Loucy (cell line): ENCODE results near the gene TBX5.

Experiments
- H2AFZ ChIP-seq: fragments of 200-600 bp; sonication (generic); 2 replicates; pipeline ENCODE4 v1.6.0; 2016; ENCODE audit warnings: antibody characterized with exemption, mild to moderate bottlenecking, low read length, moderate library complexity
- H3F3A ChIP-seq: fragments of 200-600 bp; 2 replicates; pipeline ENCODE4 v1.6.0; 2016; ENCODE audit warnings: antibody characterized with exemption, low read depth, mild to moderate bottlenecking
- H3K27me3 ChIP-seq: fragments of 200-600 bp; sonication (generic); 2 replicates; pipeline ENCODE4 v1.6.1; 2014; ENCODE audit warnings: low read length, mild to moderate bottlenecking; ENCODE audit not compliant: insufficient read depth, poor library complexity, severe bottlenecking
- H3K36me3 ChIP-seq: fragments of 200-600 bp; sonication (generic); 2 replicates; pipeline ENCODE4 v1.6.1; 2016; ENCODE audit warnings: low read length; ENCODE audit not compliant: insufficient read depth
- H3K4me1 ChIP-seq: fragments of 200-600 bp; sonication (generic); 2 replicates; pipeline ENCODE4 v1.5.1; 2014; ENCODE audit warnings: low read length, mild to moderate bottlenecking; ENCODE audit not compliant: insufficient read depth, poor library complexity, severe bottlenecking
- H3K4me2 ChIP-seq: fragments of 200-600 bp; sonication (generic); 2 replicates; pipeline ENCODE4 v1.6.0; 2014; ENCODE audit warnings: antibody characterized with exemption, low read length, low read depth, mild to moderate bottlenecking; ENCODE audit not compliant: poor library complexity, severe bottlenecking
- H3K4me3 ChIP-seq: fragments of 200-600 bp; sonication (generic); 2 replicates; pipeline ENCODE4 v1.5.1; 2014; ENCODE audit warnings: low read length, mild to moderate bottlenecking, mixed read lengths; ENCODE audit not compliant: poor library complexity, severe bottlenecking
- H3K79me2 ChIP-seq: fragments of 200-600 bp; sonication (generic); 2 replicates; pipeline ENCODE4 v1.6.1; 2014; ENCODE audit warnings: low read length; ENCODE audit not compliant: insufficient read depth
- H3K9ac ChIP-seq: fragments of 200-600 bp; sonication (generic); 2 replicates; pipeline ENCODE4 v1.6.0; 2014; ENCODE audit warnings: mild to moderate bottlenecking, low read depth, low read length, moderate library complexity; ENCODE audit not compliant: poor library complexity, severe bottlenecking
- H3K9me2 ChIP-seq: fragments of 200-600 bp; sonication (generic); replicated peaks from 2 replicates; pipeline ENCODE4 v1.6.1; 2016; ENCODE audit warnings: low read depth, low read length, mixed read lengths
- H3K9me3 ChIP-seq: fragments of 200-600 bp; sonication (generic); 2 replicates; pipeline ENCODE4 v1.6.1; 2014; ENCODE audit warnings: mild to moderate bottlenecking, antibody characterized with exemption, low read length, low read depth; ENCODE audit not compliant: insufficient read depth
- H4K20me1 ChIP-seq: fragments of 200-600 bp; sonication (generic); 2 replicates; pipeline ENCODE4 v1.6.0; 2014; ENCODE audit warnings: antibody characterized with exemption, low read length, mild to moderate bottlenecking; ENCODE audit not compliant: insufficient read depth, poor library complexity, severe bottlenecking
- EZH2phosphoT487 ChIP-seq: fragments of 200-600 bp; IDR thresholded peaks from 2 replicates; pipeline ENCODE4 v1.6.1; 2018; ENCODE audit warnings: antibody characterized with exemption, mild to moderate bottlenecking, moderate library complexity, borderline replicate concordance
- TF ChIP-seq, protein P1 (sequence below): fragments of 200-600 bp; sonication (generic); conservative IDR thresholded peaks from 2 replicates; pipeline ENCODE4 v1.5.1; 2014; ENCODE audit warnings: mild to moderate bottlenecking, antibody characterized with exemption, low read length

TBX5 gene

DNA sequence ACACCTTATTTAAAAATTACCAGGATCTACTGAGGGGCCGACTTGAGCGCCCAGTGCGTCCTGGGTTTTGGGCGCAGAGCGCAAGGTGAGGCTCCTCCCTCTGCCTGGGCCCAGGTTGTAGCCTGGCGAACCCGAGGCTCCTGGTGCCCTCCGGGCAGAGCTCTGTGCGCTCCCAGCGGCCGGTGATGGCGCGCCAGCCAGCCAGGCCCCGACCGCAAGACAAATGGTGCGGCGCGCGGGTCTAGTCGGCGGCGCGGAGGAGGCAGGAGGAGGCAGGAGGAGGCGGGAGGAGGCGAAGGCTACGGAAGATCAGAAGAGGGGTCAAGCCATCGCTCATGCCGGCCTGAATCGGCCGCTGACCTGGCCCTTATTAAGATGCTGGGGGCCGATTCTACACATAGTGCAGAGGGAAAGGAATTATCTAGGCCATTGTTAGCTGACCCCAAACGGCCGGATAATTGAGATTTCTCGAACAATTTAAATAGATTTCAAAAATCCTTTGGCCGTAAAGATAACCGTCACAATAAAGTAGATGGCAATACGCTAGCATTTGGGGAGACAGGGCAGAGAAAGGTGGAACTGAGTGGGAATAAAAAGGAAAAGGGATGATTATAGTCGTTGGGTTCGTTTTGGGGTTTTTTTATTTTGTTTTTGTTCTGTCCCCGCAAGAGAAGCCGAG lies 2.8 kb downstream of the TBX5 start:
- H3K9me3 ChIP-seq, result no peaks in the 10 kb centered on the region; the same call in 1 of the 2 replicates
- TF ChIP-seq, protein P1, sequence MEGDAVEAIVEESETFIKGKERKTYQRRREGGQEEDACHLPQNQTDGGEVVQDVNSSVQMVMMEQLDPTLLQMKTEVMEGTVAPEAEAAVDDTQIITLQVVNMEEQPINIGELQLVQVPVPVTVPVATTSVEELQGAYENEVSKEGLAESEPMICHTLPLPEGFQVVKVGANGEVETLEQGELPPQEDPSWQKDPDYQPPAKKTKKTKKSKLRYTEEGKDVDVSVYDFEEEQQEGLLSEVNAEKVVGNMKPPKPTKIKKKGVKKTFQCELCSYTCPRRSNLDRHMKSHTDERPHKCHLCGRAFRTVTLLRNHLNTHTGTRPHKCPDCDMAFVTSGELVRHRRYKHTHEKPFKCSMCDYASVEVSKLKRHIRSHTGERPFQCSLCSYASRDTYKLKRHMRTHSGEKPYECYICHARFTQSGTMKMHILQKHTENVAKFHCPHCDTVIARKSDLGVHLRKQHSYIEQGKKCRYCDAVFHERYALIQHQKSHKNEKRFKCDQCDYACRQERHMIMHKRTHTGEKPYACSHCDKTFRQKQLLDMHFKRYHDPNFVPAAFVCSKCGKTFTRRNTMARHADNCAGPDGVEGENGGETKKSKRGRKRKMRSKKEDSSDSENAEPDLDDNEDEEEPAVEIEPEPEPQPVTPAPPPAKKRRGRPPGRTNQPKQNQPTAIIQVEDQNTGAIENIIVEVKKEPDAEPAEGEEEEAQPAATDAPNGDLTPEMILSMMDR, result no peak
- no peak for TF ChIP-seq EZH2phosphoT487
- no peaks in the 10 kb centered on the region for H3K36me3 ChIP-seq
- no peaks in the 10 kb centered on the region for H4K20me1 ChIP-seq
- no peak overlapping the region for H3K4me3 ChIP-seq
- H3K79me2 ChIP-seq, result no peaks in the 10 kb centered on the region
- H3K9ac ChIP-seq, result no peak overlapping the region
- no peak overlapping the region for H2AFZ ChIP-seq
- no peaks in the 10 kb centered on the region for H3F3A ChIP-seq
- H3K27me3 ChIP-seq, result no peaks in the 10 kb centered on the region
- no peaks in the 10 kb centered on the region for H3K9me2 ChIP-seq
- H3K4me1 ChIP-seq, result no peaks in the 10 kb centered on the region
- H3K4me2 ChIP-seq, result no peak overlapping the region

GRCh38 chr12:114402084-114402717 lies 3.7 kb downstream of the TBX5 start:
- Histone ChIP-seq H3K36me3 (no peaks in the 10 kb centered on the region), H3K4me2 (no peak overlapping the region), H3F3A (no peaks in the 10 kb centered on the region), H3K9ac (no peak overlapping the region), H3K9me2 (no peaks in the 10 kb centered on the region), H3K4me3 (no peak overlapping the region), H2AFZ (no peak overlapping the region), H3K4me1 (no peaks in the 10 kb centered on the region), H3K9me3 (no peaks in the 10 kb centered on the region; the same call in 1 of the 2 replicates), H3K27me3 (no peaks in the 10 kb centered on the region), H4K20me1 (no peaks in the 10 kb centered on the region), H3K79me2 (no peaks in the 10 kb centered on the region)
- no peak for TF ChIP-seq EZH2phosphoT487
- TF ChIP-seq, protein P1, result no peak

DNA sequence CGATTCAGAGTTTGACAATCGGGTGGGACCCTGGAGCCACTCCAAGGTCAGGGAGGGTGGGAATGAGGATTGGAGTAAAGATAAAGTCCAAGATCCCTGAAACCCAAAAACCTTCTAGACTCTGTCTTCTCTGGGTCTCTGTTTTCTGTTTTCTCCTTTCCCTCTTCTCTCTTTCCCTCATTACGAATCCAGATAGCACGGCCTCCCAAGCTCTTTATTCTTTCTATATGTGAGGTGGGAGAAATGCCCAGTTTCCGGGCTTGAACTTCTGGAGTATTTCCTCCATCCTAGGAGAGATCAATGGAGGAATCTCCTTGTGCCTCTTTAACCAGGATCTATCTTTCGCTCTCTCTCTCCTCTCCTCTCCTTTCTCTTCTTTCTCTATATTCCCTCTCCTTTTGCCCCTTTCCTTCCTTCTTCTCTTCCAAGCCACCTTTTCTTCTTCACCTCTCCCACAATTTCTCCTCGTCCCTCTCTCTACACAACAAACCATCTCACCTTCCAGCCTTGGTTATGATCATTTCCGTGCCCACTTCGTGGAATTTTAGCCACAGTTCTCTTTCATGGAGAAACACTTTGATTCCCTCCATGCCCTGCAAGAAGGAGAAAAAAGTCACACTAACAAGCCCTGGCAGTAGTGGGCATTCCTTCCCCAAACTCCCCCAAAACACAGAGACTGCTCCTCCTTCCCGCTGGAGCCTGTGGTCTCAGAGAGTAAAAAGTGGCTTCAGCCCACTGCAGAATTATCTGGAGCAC lies 4.4 kb downstream of the TBX5 start:
- no peaks in the 10 kb centered on the region for H3K79me2 ChIP-seq
- no peak overlapping the region for H2AFZ ChIP-seq
- no peaks in the 10 kb centered on the region for H3K27me3 ChIP-seq
- no peaks in the 10 kb centered on the region for H3K36me3 ChIP-seq
- no peak overlapping the region for H3K4me2 ChIP-seq
- H3F3A ChIP-seq, result no peaks in the 10 kb centered on the region
- TF ChIP-seq EZH2phosphoT487, result no peak
- TF ChIP-seq, protein P1, result no peak
- H4K20me1 ChIP-seq, result no peaks in the 10 kb centered on the region
- H3K9ac ChIP-seq, result no peak overlapping the region
- no peaks in the 10 kb centered on the region for H3K4me1 ChIP-seq
- no peaks in the 10 kb centered on the region for H3K9me3 ChIP-seq
- no peak overlapping the region for H3K4me3 ChIP-seq
- no peaks in the 10 kb centered on the region for H3K9me2 ChIP-seq
